K562 (cell line): ENCODE results near the gene SULT2B1. TPM values are rescaled to one million over a fixed set of nuclear protein-coding genes. Genes with fewer than 3 reads are reported as not detected.
A peak's percentile ranks its signal among the peaks of the same experiment; 100 is the strongest.

Experiments used
- BACH1 ChIP-seq: fragments of 200-800 bp; sonication (Bioruptor generic); IDR thresholded peaks from 2 replicates; pipeline ENCODE4 v1.6.1; 2016; ENCODE audit warnings: missing genetic modification characterization, missing compliant biosample characterization
- BCLAF1 ChIP-seq, 2 experiments: fragments of 450-650 bp in 1 of 2; IDR thresholded peaks; 2 replicates each; pipeline ENCODE4 v1.6.1; 2011 to 2017; ENCODE audit warnings: low read depth in 2 of 2, antibody characterized with exemption in 1 of 2, borderline replicate concordance in 1 of 2, low read length in 1 of 2, mild to moderate bottlenecking in 1 of 2, mixed read lengths in 1 of 2; ENCODE audit not compliant: control insufficient read depth in 1 of 2
- CBX5 ChIP-seq: IDR thresholded peaks from 2 replicates; pipeline ENCODE4 v1.6.1; 2014; ENCODE audit warnings: low read depth, borderline replicate concordance
- CREM ChIP-seq: IDR thresholded peaks from 2 replicates; pipeline ENCODE4 v1.6.1; 2014; ENCODE audit warnings: antibody characterized with exemption, low read depth
- ELK3 ChIP-seq: fragments of 450-650 bp; formaldehyde crosslinking; IDR thresholded peaks from 2 replicates; pipeline ENCODE4 v1.4.0; 2020; ENCODE audit warnings: mild to moderate bottlenecking
- FOS ChIP-seq: IDR thresholded peaks from 3 replicates; pipeline ENCODE4 v1.6.1; 2011; ENCODE audit not compliant: insufficient read length; ENCODE audit errors: extremely low read depth
- GABPB1 ChIP-seq: sonication (generic); formaldehyde crosslinking; IDR thresholded peaks from 2 replicates; pipeline ENCODE4 v1.8.0; 2022; ENCODE audit warnings: mild to moderate bottlenecking, missing genetic modification reagents
- KDM1A ChIP-seq, 2 experiments: fragments of 450-650 bp; IDR thresholded peaks; 2 replicates each; pipeline ENCODE4 v1.6.1; 2016; ENCODE audit warnings: mild to moderate bottlenecking in 2 of 2
- LARP7 ChIP-seq: fragments of 450-650 bp; IDR thresholded peaks from 2 replicates; pipeline ENCODE4 v1.6.1; 2016
- MECOM ChIP-seq: fragments of 250-450 bp; sonication (Bioruptor Pico); IDR thresholded peaks from 2 replicates; pipeline ENCODE4 v1.8.0; 2022; ENCODE audit warnings: inconsistent platforms
- MYC ChIP-seq, 2 experiments: fragments of 250-450 bp in 1 of 2; sonication (Bioruptor Pico) in 1 of 2; IDR thresholded peaks; 2 replicates each; pipeline versions ENCODE4 v1.5.1 to v1.6.1; 2012 to 2021; ENCODE audit warnings: low read depth in 2 of 2, borderline replicate concordance in 1 of 2, improper control_type of control experiment in 1 of 2, low read length in 1 of 2, mild to moderate bottlenecking in 1 of 2, moderate library complexity in 1 of 2
- NCOR1 ChIP-seq: fragments of 450-650 bp; IDR thresholded peaks from 2 replicates; pipeline ENCODE4 v1.6.1; 2016; ENCODE audit warnings: mild to moderate bottlenecking, moderate library complexity
- POLR2G ChIP-seq: fragments of 200-400 bp; formaldehyde crosslinking; IDR thresholded peaks from 2 replicates; pipeline ENCODE4 v1.6.1; 2017; ENCODE audit warnings: low read depth, mild to moderate bottlenecking, antibody characterized with exemption, low read length, moderate library complexity
- RFX1 ChIP-seq: fragments of 450-650 bp; IDR thresholded peaks from 2 replicates; pipeline ENCODE4 v1.6.1; 2016; ENCODE audit warnings: mild to moderate bottlenecking, moderate library complexity
- SMAD4 ChIP-seq: fragments of 250-450 bp; sonication (Bioruptor Pico); conservative IDR thresholded peaks from 2 replicates; pipeline ENCODE4 v1.8.0; 2021; ENCODE audit warnings: inconsistent platforms, mild to moderate bottlenecking, moderate library complexity
- SP2 ChIP-seq: IDR thresholded peaks from 2 replicates; pipeline ENCODE4 v1.6.1; 2011; ENCODE audit warnings: mild to moderate bottlenecking, low read depth, low read length, moderate library complexity; ENCODE audit not compliant: poor library complexity, severe bottlenecking; ENCODE audit errors: extremely low read depth
- TAF9B ChIP-seq: fragments of 450-650 bp; IDR thresholded peaks from 2 replicates; pipeline ENCODE4 v1.6.1; 2018; ENCODE audit warnings: mild to moderate bottlenecking; ENCODE audit not compliant: partially characterized antibody
- ZBTB2 ChIP-seq: fragments of 450-650 bp; IDR thresholded peaks from 2 replicates; pipeline ENCODE4 v1.6.1; 2016; ENCODE audit warnings: antibody characterized with exemption
- ZNF232 ChIP-seq: sonication (generic); formaldehyde crosslinking; IDR thresholded peaks from 2 replicates; pipeline ENCODE4 v1.8.0; 2022; ENCODE audit warnings: mild to moderate bottlenecking, missing genetic modification reagents
- ZNF561 ChIP-seq: fragments of 450-650 bp; formaldehyde crosslinking; conservative IDR thresholded peaks from 2 replicates; pipeline ENCODE4 v1.4.0; 2020; ENCODE audit warnings: mild to moderate bottlenecking, moderate library complexity
- polyA plus RNA-seq, 8 experiments: library from polyadenylated mRNA; depleted of rRNA in 4 of 8; stranded (reverse) in 5 of 8; unstranded in 3 of 8; fragments of >200 nt; fragmentation: Nextera tagmentation in 2 of 8; fragmentation: Illumina TruSeq in 1 of 8; extraction: Ambion mirVana in 2 of 8; extraction: Trizol in 1 of 8; gene quantifications; 2 replicates each; pipeline versions ENCODE4 v1.2.1 to v1.2.3, GENCODE V29; 2011 to 2014; ENCODE audit warnings: inconsistent platforms in 1 of 8, missing spikeins in 1 of 8
- total RNA-seq, 7 experiments: library from RNA; depleted of rRNA in 6 of 7; stranded (reverse); fragments of >200 nt in 6 of 7; fragmentation: Illumina TruSeq in 2 of 7; extraction: Trizol in 2 of 7; gene quantifications; 2 replicates each; pipeline versions ENCODE4 v1.2.1 to v1.2.3, GENCODE V29; 2011 to 2021; ENCODE audit warnings: low replicate concordance in 1 of 7

SULT2B1 gene
- total and polyA plus RNA-seq, 9 of the 15 experiments (the other 6 are each of a cell fraction or from before 2014, with no cell fraction given) = 0.09 to 0.62 (median 0.22) TPM; not detected in 2

GRCh38 chr19:48511800-48512503, 40.0 kb upstream of the SULT2B1 start, which contains the start of gene LMTK3 (continued):
- TF ChIP-seq BCLAF1 (IDR thresholded peaks at IDR 0.05; ENCODE audit: borderline replicate concordance in 1 of 2, control insufficient read depth in 1 of 2, low read depth in 2 of 2, low read length in 1 of 2) (no peak), CREM (0 out of 2 replicates have a peak, but pooled peaks have one; percentile 3), LARP7 (no peak), BACH1 (tag) (no peak), MECOM (CRISPR knock-in tag) (no peak), FOS (no peak), TAF9B (no peak), RFX1 (peak; percentile 92), SP2 (peak; percentile 43), NCOR1 (no peak), ZNF561 (CRISPR knock-in tag) (no peak), ZBTB2 (peak; percentile 16; the same call in 1 of the 2 replicates), CBX5 (no peak), GABPB1 (CRISPR knock-in tag) (peak; percentile 22; the same call in 1 of the 2 replicates), SMAD4 (CRISPR knock-in tag) (peak; percentile 60; the same call in 1 of the 2 replicates), MYC (IDR thresholded peaks at IDR 0.05; ENCODE audit: low read depth, low read length) (no peak), MYC (CRISPR knock-in tag; IDR thresholded peaks at IDR 0.05; ENCODE audit: borderline replicate concordance, low read depth) (no peak), KDM1A (IDR thresholded peaks at IDR 0.05) (peak; percentile 33 to 41; a peak in 2 of 4 replicates), POLR2G (no peak), ZNF232 (CRISPR knock-in tag) (no peak), ELK3 (no peak)
